B cell (primary cell): ENCODE data around the gene GATA3. TPM values are rescaled to one million over a fixed set of nuclear protein-coding genes. Genes with fewer than 3 reads are reported as not detected.

Experiments used
- ATAC-seq: fragments of 200-7000 bp; cut with Tn5 transposase; one replicate; pipeline ENCODE4 v1.10.0; 2021; ENCODE audit warnings: low read depth, mild to moderate bottlenecking, moderate number of reproducible peaks, moderate library complexity
- CTCF ChIA-PET: fragments of 350-600 bp; sonication (Branson Sonifier 250); formaldehyde crosslinking; loops from one replicate; lab custom pipeline; 2021; ENCODE audit warnings: antibody characterized with exemption, inconsistent platforms; lab: Charles Lee
- POLR2A ChIA-PET: fragments of 350-600 bp; sonication (Branson Sonifier 250); formaldehyde crosslinking; loops from one replicate; lab custom pipeline; 2021; ENCODE audit warnings: antibody characterized with exemption; lab: Charles Lee
- DNase-seq: peaks from one replicate; pipeline ENCODE4 v3.0.0; 2013
- H2AFZ ChIP-seq: 2 replicates; pipeline ENCODE4 v1.6.1; 2012; ENCODE audit warnings: mild to moderate bottlenecking, low read depth, low read length; ENCODE audit not compliant: insufficient read depth, poor library complexity, severe bottlenecking
- H3K27ac ChIP-seq, 2 donors: 1 replicate in 1 of 2; 2 replicates in 1 of 2; pipeline ENCODE4 v1.5.1; 2012 to 2013; ENCODE audit warnings: low read length in 2 of 2, mild to moderate bottlenecking in 2 of 2, moderate library complexity in 1 of 2
- H3K27me3 ChIP-seq, 4 experiments: fragments of 200-600 bp in 1 of 4; sonication (generic) in 1 of 4; replicated peaks in 1 of 4; 1 replicate in 2 of 4; 2 replicates in 2 of 4; pipeline versions ENCODE4 v1.6.1 to v1.7.0; 2013 to 2016; ENCODE audit warnings: low read length in 3 of 4, mild to moderate bottlenecking in 2 of 4, mixed read lengths in 1 of 4, moderate library complexity in 1 of 4; ENCODE audit not compliant: insufficient read depth in 4 of 4, control insufficient read depth in 3 of 4; ENCODE audit errors: control extremely low read depth in 1 of 4
- H3K36me3 ChIP-seq, 2 experiments: replicated peaks in 1 of 2; 1 replicate in 1 of 2; 2 replicates in 1 of 2; pipeline versions ENCODE4 v1.6.1 to v1.7.1; 2013; ENCODE audit warnings: low read length in 1 of 2; ENCODE audit not compliant: insufficient read depth in 2 of 2, control insufficient read depth in 1 of 2; ENCODE audit errors: control extremely low read depth in 1 of 2, extremely low read depth in 1 of 2
- H3K4me1 ChIP-seq, 2 donors: fragments of 200-600 bp in 1 of 2; sonication (generic) in 1 of 2; 1 replicate in 1 of 2; 2 replicates in 1 of 2; pipeline versions ENCODE4 v1.5.1 to v1.6.1; 2013 to 2017; ENCODE audit warnings: low read length in 2 of 2; ENCODE audit not compliant: control insufficient read depth in 2 of 2, insufficient read depth in 2 of 2
- H3K4me2 ChIP-seq: replicated peaks from 2 replicates; pipeline ENCODE3; 2012; ENCODE audit warnings: mild to moderate bottlenecking, low read depth, low read length; ENCODE audit not compliant: poor library complexity, severe bottlenecking
- H3K4me3 ChIP-seq, 5 experiments: fragments of 200-600 bp in 1 of 5; sonication (generic) in 1 of 5; 1 replicate in 3 of 5; 2 replicates in 2 of 5; pipeline versions ENCODE4 v1.5.1 to v1.7.0; 2011 to 2016; ENCODE audit warnings: low read length in 4 of 5, mild to moderate bottlenecking in 4 of 5, low read depth in 2 of 5, control low read depth in 1 of 5, moderate library complexity in 1 of 5; ENCODE audit not compliant: insufficient read depth in 1 of 5; ENCODE audit errors: control extremely low read depth in 1 of 5, extremely low read depth in 1 of 5
- H3K79me2 ChIP-seq: fragments of 200-600 bp; sonication (generic); one replicate; pipeline ENCODE4 v1.6.0; 2016; ENCODE audit warnings: low read length; ENCODE audit not compliant: control insufficient read depth, insufficient read depth
- H3K9ac ChIP-seq: fragments of 200-600 bp; sonication (generic); 2 replicates; pipeline ENCODE4 v1.6.1; 2017; ENCODE audit warnings: mild to moderate bottlenecking, low read length, moderate library complexity
- H3K9me3 ChIP-seq, 3 donors: one replicate each; pipeline versions ENCODE4 v1.6.1 to v1.7.1; 2013; ENCODE audit warnings: low read length in 2 of 3; ENCODE audit not compliant: control insufficient read depth in 2 of 3, insufficient read depth in 1 of 3; ENCODE audit errors: control extremely low read depth in 1 of 3
- H4K20me1 ChIP-seq: 2 replicates; pipeline ENCODE4 v1.6.0; 2012; ENCODE audit warnings: mild to moderate bottlenecking, low read length; ENCODE audit not compliant: insufficient read depth, control insufficient read depth, poor library complexity, severe bottlenecking
- H3K27ac Mint-ChIP-seq: one replicate; pipeline ENCODE4 v1.8.0; 2021; ENCODE audit warnings: mixed read lengths
- H3K27me3 Mint-ChIP-seq: one replicate; pipeline ENCODE4 v1.8.0; 2021; ENCODE audit warnings: mixed read lengths
- H3K4me1 Mint-ChIP-seq: one replicate; pipeline ENCODE4 v1.8.0; 2021; ENCODE audit warnings: mixed read lengths
- H3K4me3 Mint-ChIP-seq: one replicate; pipeline ENCODE4 v1.8.0; 2021; ENCODE audit warnings: mixed read lengths
- H3K9me3 Mint-ChIP-seq: one replicate; pipeline ENCODE4 v1.8.0; 2022; ENCODE audit warnings: mixed read lengths; ENCODE audit not compliant: insufficient read depth
- EZH2 ChIP-seq: IDR thresholded peaks from 2 replicates; pipeline ENCODE4 v1.6.1; 2012; ENCODE audit warnings: borderline replicate concordance, low read depth, mild to moderate bottlenecking, moderate library complexity, low read length; ENCODE audit not compliant: insufficient read depth, poor library complexity, severe bottlenecking
- WGBS: methylation state at CpG from one replicate; pipeline ENCODE4 v1.1.5; 2013; ENCODE audit warnings: missing lambda C conversion rate; ENCODE audit not compliant: insufficient coverage; 5-methylcytosine and 5-hydroxymethylcytosine counted together
- intact Hi-C: fragments of 100-400 bp; cut with micrococcal nuclease; formaldehyde crosslinking; loops from one replicate; pipeline ENCODE4 v1.10.0; 2022
- polyA plus RNA-seq: library from polyadenylated mRNA; depleted of rRNA; stranded (reverse); fragments of >200 nt; gene quantifications from 2 replicates; pipeline ENCODE4 v1.2.3, GENCODE V29; 2012
- total RNA-seq, 2 donors: library from RNA; stranded (reverse); fragments of 120-200 nt in 1 of 2; gene quantifications; 1 replicate in 1 of 2; 2 replicates in 1 of 2; pipeline versions ENCODE4 v1.2.3 to v1.2.4, GENCODE V29; 2013 to 2022
- TF ChIP-seq, protein P1 (sequence below): fragments of 200-600 bp; IDR thresholded peaks from one replicate; pipeline ENCODE4 v1.8.0; 2022; ENCODE audit warnings: antibody characterized with exemption, mild to moderate bottlenecking

The GATA3 gene
- total and polyA plus RNA-seq, 2 donors (not counting 1 experiment from before 2014, with no cell fraction given), result 0.60 to 0.94 TPM

GRCh38 chr10:8085251-8085650 is 30.8 kb downstream of the GATA3 start:
- CTCF ChIA-PET, result no interaction called here
- H3K9ac ChIP-seq, result no peak overlapping the region
- POLR2A ChIA-PET, result no interaction called here
- no peak overlapping the region for H2AFZ ChIP-seq
- no peaks in the 10 kb centered on the region for H3K4me1 ChIP-seq
- no peak overlapping the region for H3K27ac Mint-ChIP-seq
- intact Hi-C loops, result no loop called here
- H3K4me1 Mint-ChIP-seq, result peaks cover 5% of the 10 kb centered on the region
- H3K79me2 ChIP-seq, result no peaks in the 10 kb centered on the region
- H3K4me2 ChIP-seq, result no peak overlapping the region
- no peaks in the 10 kb centered on the region for H3K36me3 ChIP-seq
- H3K27me3 Mint-ChIP-seq, result peaks cover 6% of the 10 kb centered on the region
- H4K20me1 ChIP-seq, result no peaks in the 10 kb centered on the region
- H3K27ac ChIP-seq, result no peak overlapping the region
- peaks cover 2% of the 10 kb centered on the region for H3K9me3 Mint-ChIP-seq
- no peak for TF ChIP-seq EZH2
- TF ChIP-seq, protein P1, sequence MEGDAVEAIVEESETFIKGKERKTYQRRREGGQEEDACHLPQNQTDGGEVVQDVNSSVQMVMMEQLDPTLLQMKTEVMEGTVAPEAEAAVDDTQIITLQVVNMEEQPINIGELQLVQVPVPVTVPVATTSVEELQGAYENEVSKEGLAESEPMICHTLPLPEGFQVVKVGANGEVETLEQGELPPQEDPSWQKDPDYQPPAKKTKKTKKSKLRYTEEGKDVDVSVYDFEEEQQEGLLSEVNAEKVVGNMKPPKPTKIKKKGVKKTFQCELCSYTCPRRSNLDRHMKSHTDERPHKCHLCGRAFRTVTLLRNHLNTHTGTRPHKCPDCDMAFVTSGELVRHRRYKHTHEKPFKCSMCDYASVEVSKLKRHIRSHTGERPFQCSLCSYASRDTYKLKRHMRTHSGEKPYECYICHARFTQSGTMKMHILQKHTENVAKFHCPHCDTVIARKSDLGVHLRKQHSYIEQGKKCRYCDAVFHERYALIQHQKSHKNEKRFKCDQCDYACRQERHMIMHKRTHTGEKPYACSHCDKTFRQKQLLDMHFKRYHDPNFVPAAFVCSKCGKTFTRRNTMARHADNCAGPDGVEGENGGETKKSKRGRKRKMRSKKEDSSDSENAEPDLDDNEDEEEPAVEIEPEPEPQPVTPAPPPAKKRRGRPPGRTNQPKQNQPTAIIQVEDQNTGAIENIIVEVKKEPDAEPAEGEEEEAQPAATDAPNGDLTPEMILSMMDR, result no peak
- no peaks in the 10 kb centered on the region for H3K27me3 ChIP-seq
- ATAC-seq (no peak), DNase-seq (no peak)
- no peak overlapping the region for H3K4me3 Mint-ChIP-seq
- 89% methylated on average over 2 of the region's 4 CpGs for WGBS
- no peak overlapping the region for H3K4me3 ChIP-seq
- peaks cover 0 to 5% (median 0%) of the 10 kb centered on the region in 3 donors for H3K9me3 ChIP-seq

DNA sequence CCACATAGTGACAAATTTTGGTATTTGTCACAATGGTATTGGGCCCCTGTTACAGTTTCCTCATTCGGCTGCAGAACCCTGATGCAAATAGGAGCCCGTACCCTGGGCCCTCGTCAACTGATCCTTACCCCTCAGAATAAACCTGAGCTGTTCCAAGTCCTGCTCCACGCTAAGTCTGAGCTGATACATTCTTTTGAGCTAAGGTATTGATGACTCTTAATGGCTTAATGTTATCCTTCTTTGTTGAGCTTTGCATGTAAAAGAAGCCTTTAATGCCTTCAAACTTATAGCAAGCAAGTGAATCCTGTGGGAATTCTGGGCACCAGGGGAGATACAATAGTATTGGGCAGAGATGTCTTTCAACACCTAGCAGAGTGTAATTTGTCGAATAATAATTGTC is 31.8 kb downstream of the GATA3 start:
- TF ChIP-seq, protein P1, result no peak
- no peak for TF ChIP-seq EZH2
- Mint-ChIP-seq H3K27ac (no peak overlapping the region), H3K4me1 (peaks cover 5% of the 10 kb centered on the region), H3K9me3 (peaks cover 2% of the 10 kb centered on the region), H3K27me3 (peaks cover 6% of the 10 kb centered on the region), H3K4me3 (no peak overlapping the region)
- DNase-seq, result no peak
- 80% methylated on average over 2 of the region's 5 CpGs for WGBS
- ChIA-PET CTCF (no interaction called here), POLR2A (no interaction called here)
- Histone ChIP-seq H3K4me3 (no peak overlapping the region), H3K4me1 (no peaks in the 10 kb centered on the region), H3K27ac (no peak overlapping the region), H3K4me2 (no peak overlapping the region), H3K36me3 (no peaks in the 10 kb centered on the region), H3K9me3 (peaks cover 0 to 5% (median 0%) of the 10 kb centered on the region in 3 donors), H2AFZ (no peak overlapping the region), H3K9ac (no peak overlapping the region), H3K79me2 (no peaks in the 10 kb centered on the region), H4K20me1 (no peaks in the 10 kb centered on the region), H3K27me3 (no peaks in the 10 kb centered on the region)
- ATAC-seq, result no peak
- intact Hi-C loops, result no loop called here
